Effector memory CD4-positive, alpha-beta T cell (primary cell): ENCODE measurements around the gene TRHDE.

Experiments used
- DNase-seq, 3 donors: peaks; one replicate each; pipeline ENCODE4 v3.0.0-alpha.2; 2020
- H3K27ac ChIP-seq: 2 replicates; pipeline ENCODE4 v1.7.0; 2013; ENCODE audit warnings: mild to moderate bottlenecking, low read length, moderate library complexity; ENCODE audit not compliant: insufficient read depth, poor library complexity, severe bottlenecking
- H3K27me3 ChIP-seq: replicated peaks from 2 replicates; pipeline ENCODE4 v1.7.0; 2013; ENCODE audit warnings: mild to moderate bottlenecking, low read length; ENCODE audit not compliant: insufficient read depth, control insufficient read depth, poor library complexity, severe bottlenecking
- H3K36me3 ChIP-seq: 2 replicates; pipeline ENCODE4 v1.7.0; 2013; ENCODE audit warnings: mild to moderate bottlenecking, low read length, moderate library complexity; ENCODE audit not compliant: control insufficient read depth, insufficient read depth
- H3K4me1 ChIP-seq: 2 replicates; pipeline ENCODE4 v1.7.0; 2013; ENCODE audit warnings: low read length, mild to moderate bottlenecking; ENCODE audit not compliant: control insufficient read depth, insufficient read depth, poor library complexity, severe bottlenecking
- H3K4me3 ChIP-seq: 2 replicates; pipeline ENCODE4 v1.7.0; 2013; ENCODE audit warnings: low read length, low read depth, mild to moderate bottlenecking; ENCODE audit not compliant: insufficient read depth, poor library complexity, severe bottlenecking
- H3K9me3 ChIP-seq: 2 replicates; pipeline ENCODE4 v1.7.0; 2013; ENCODE audit warnings: mild to moderate bottlenecking, low read length, moderate library complexity; ENCODE audit not compliant: control insufficient read depth

TRHDE gene

DNA sequence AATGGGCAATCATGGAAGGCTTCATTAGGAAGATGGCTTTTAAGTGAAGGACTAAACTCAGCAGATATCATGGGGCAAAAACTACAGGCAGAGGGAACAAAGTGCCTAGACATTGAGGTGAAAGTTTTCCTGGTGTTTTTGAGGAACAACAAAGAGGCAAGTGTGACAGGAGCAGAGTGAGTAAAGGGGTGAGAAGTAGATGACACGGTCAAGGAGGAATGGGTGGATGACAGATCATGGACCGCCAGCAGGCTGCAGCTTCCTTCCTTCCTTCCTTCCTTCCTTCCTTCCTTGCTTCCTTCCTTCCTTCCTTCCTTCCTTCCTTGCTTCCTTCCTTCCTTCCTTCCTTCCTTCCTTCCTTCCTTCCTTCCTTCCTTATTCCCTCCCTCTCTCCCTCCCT, 108.3 kb downstream of the TRHDE start:
- Histone ChIP-seq H3K27ac (no peak overlapping the region), H3K27me3 (no peaks in the 10 kb centered on the region), H3K36me3 (no peaks in the 10 kb centered on the region), H3K4me1 (no peaks in the 10 kb centered on the region), H3K9me3 (no peaks in the 10 kb centered on the region), H3K4me3 (no peak overlapping the region)
- DNase-seq, result no peak

DNA sequence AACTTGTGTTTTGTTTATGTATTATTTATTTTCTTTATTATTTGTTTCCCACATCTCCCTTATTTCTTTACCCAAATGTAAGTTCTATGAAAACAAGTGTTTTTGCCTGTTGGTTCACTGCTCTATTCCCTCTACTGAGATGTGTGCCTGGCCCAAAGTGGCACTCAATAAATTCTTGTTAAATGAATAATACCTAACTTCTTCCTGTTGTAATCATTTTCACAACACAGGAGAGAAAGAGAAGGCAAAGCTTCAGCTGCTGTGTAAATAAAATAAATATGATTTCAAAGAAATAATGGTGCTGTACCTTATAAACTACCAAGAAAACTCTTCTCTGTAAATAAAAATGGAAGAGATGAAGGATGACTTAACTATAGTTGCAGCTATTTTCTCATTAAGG, 116.2 kb downstream of the TRHDE start:
- H3K4me3 ChIP-seq, result no peak overlapping the region
- no peak overlapping the region for H3K27ac ChIP-seq
- no peaks in the 10 kb centered on the region for H3K27me3 ChIP-seq
- DNase-seq, result no peak
- no peaks in the 10 kb centered on the region for H3K9me3 ChIP-seq
- no peaks in the 10 kb centered on the region for H3K36me3 ChIP-seq
- no peaks in the 10 kb centered on the region for H3K4me1 ChIP-seq

DNA sequence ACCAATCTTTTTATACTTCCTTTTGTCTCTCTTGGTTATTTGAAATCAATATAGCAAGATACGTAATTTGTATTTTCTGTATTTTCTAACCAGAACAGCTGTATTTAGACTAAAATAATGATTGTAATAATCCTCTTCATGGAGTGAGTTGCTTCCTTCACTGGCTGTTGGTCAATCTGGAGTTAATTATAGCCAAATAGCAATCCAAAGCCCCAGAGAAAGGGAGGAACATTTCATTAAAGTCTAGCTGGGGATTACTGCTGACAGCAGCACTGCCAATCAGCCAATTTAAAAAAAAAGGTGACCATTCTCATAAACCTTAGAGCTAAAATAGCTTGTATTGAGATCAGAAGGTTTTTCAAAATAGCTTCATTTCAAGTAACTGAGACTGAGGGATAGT, 118.0 kb downstream of the TRHDE start:
- H3K9me3 ChIP-seq, result no peaks in the 10 kb centered on the region
- no peaks in the 10 kb centered on the region for H3K4me1 ChIP-seq
- H3K36me3 ChIP-seq, result no peaks in the 10 kb centered on the region
- no peak for DNase-seq
- no peaks in the 10 kb centered on the region for H3K27me3 ChIP-seq
- H3K27ac ChIP-seq, result no peak overlapping the region
- no peak overlapping the region for H3K4me3 ChIP-seq

DNA sequence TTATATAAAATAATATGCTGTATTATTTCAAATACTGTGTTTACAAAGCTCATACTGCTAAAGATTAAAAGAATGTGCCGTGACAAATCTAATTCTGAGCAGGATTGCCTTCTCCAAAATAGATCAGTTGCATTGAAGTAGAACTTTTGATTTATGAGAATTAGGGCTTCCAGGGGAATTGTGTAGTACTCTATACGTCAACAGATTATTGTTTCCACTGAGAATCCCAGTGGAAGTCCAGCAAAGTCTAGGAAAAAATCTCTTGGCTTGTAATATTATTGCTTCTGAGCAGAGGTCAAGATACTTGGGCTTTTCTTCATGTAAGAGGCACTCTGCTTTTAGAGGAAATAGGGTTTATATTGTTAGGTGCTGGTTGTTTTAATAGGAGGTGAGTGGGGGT, 133.9 kb downstream of the TRHDE start:
- Histone ChIP-seq H3K4me3 (no peak overlapping the region), H3K4me1 (no peaks in the 10 kb centered on the region), H3K27ac (no peak overlapping the region), H3K27me3 (no peaks in the 10 kb centered on the region), H3K36me3 (no peaks in the 10 kb centered on the region), H3K9me3 (no peaks in the 10 kb centered on the region)
- DNase-seq, result no peak

- no peak for DNase-seq
- H3K27ac ChIP-seq, result no peak overlapping the region
- H3K4me3 ChIP-seq, result no peak overlapping the region
- no peaks in the 10 kb centered on the region for H3K9me3 ChIP-seq
- H3K4me1 ChIP-seq, result no peaks in the 10 kb centered on the region
- H3K27me3 ChIP-seq, result no peaks in the 10 kb centered on the region
- no peaks in the 10 kb centered on the region for H3K36me3 ChIP-seq
These were observed 160.0 kb downstream of the TRHDE start for GRCh38 chr12:72432037-72432604.

- no peak for DNase-seq
- Histone ChIP-seq H3K9me3 (no peaks in the 10 kb centered on the region), H3K4me1 (no peaks in the 10 kb centered on the region), H3K27me3 (no peaks in the 10 kb centered on the region), H3K36me3 (no peaks in the 10 kb centered on the region), H3K27ac (no peak overlapping the region), H3K4me3 (no peak overlapping the region)
These were observed 161.1 kb downstream of the TRHDE start for GRCh38 chr12:72433298-72433697.

DNA sequence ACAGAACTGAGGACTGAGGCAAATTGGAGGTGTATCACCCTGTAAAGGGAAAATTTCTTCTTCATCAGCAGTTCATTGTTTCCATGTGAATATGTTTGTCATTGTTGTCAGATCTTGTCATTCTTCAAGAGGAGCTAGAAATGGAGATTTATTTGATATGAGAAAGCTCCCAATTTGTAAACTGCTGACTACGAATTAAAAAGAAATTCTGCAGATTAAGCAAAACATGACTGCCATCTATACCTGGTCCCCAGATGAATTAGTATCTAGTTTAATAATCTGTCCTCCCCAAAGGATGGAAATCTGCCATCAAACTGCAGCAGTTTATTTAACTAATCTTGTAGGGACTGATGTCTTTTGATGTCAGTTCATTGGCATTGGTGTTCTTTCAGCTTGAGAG, 162.8 kb downstream of the TRHDE start:
- no peak overlapping the region for H3K27ac ChIP-seq
- no peaks in the 10 kb centered on the region for H3K4me1 ChIP-seq
- H3K36me3 ChIP-seq, result no peaks in the 10 kb centered on the region
- no peak overlapping the region for H3K4me3 ChIP-seq
- no peak for DNase-seq
- no peaks in the 10 kb centered on the region for H3K9me3 ChIP-seq
- H3K27me3 ChIP-seq, result no peaks in the 10 kb centered on the region

DNA sequence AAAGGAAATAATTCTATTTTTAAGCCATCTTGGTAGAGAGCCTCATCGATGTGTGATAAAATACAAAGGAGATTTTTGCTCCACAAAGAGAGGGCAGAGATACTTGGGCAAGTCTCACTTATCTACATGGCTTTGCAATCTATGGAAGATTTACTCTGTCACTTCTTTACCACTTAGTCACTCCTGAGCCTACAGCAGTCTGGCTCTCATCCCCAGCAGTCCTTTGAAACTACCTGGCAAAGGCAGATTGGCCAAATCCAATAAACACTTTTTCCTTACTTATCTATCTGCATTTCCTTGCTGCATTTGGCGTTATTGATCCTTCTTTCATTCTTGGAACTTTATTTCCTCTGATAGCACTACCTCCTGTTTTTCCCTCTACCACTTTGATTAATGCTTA, 170.0 kb downstream of the TRHDE start:
- Histone ChIP-seq H3K4me3 (no peak overlapping the region), H3K27me3 (no peaks in the 10 kb centered on the region), H3K27ac (no peak overlapping the region), H3K4me1 (no peaks in the 10 kb centered on the region), H3K36me3 (no peaks in the 10 kb centered on the region), H3K9me3 (no peaks in the 10 kb centered on the region)
- DNase-seq, result no peak

DNA sequence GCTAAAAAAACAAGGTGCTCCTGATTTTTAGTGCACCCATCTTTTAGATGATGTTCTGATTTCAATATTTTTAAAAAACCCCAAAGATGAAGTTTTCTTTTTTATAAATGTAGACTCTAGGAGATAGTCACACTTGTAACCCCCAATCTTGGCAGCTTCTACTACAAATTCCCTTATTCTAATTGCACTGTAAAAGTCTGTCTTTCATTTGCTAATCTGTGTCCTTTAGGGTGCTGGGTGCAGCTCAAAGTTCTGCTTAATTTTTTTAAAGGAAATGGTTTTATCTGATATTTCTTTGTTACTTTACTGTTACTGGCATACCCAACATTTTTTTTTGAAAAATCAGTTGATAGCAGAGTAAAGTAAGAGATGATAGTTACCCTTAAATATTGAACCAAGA, 172.0 kb downstream of the TRHDE start:
- H3K36me3 ChIP-seq, result no peaks in the 10 kb centered on the region
- no peak for DNase-seq
- H3K27ac ChIP-seq, result no peak overlapping the region
- no peak overlapping the region for H3K4me3 ChIP-seq
- no peaks in the 10 kb centered on the region for H3K9me3 ChIP-seq
- H3K27me3 ChIP-seq, result no peaks in the 10 kb centered on the region
- no peaks in the 10 kb centered on the region for H3K4me1 ChIP-seq

- no peaks in the 10 kb centered on the region for H3K9me3 ChIP-seq
- no peak overlapping the region for H3K4me3 ChIP-seq
These were observed 172.4 kb downstream of the TRHDE start for GRCh38 chr12:72444566-72444965.

DNA sequence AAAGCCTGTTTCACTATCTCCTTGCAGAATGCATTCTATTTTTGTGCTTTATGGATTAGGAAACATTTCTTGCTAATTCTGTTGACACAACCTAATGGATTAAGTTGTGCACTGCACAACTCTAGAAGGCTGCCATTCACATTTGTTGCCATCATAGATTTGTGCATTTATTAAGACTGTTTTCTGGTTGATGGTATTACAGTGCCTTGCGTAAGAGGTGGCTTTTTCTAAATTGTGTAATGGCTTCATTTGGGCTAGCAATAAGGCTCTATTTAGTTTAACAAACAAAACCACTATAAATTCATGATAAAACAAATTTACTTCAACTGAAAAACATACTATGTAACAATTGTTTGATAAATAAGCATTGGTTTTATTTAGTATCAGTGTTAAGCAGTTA, 175.9 kb downstream of the TRHDE start:
- DNase-seq, result no peak
- no peaks in the 10 kb centered on the region for H3K36me3 ChIP-seq
- no peak overlapping the region for H3K4me3 ChIP-seq
- no peaks in the 10 kb centered on the region for H3K9me3 ChIP-seq
- no peak overlapping the region for H3K27ac ChIP-seq
- no peaks in the 10 kb centered on the region for H3K4me1 ChIP-seq
- H3K27me3 ChIP-seq, result no peaks in the 10 kb centered on the region

More at GRCh38 chr12:72444566-72444965, 172.4 kb downstream of the TRHDE start:
- H3K27me3 ChIP-seq, result no peaks in the 10 kb centered on the region
- no peaks in the 10 kb centered on the region for H3K36me3 ChIP-seq
- no peak overlapping the region for H3K27ac ChIP-seq
- no peaks in the 10 kb centered on the region for H3K4me1 ChIP-seq
- no peak for DNase-seq
